ENCODE data around the gene ACER2.

DNA sequence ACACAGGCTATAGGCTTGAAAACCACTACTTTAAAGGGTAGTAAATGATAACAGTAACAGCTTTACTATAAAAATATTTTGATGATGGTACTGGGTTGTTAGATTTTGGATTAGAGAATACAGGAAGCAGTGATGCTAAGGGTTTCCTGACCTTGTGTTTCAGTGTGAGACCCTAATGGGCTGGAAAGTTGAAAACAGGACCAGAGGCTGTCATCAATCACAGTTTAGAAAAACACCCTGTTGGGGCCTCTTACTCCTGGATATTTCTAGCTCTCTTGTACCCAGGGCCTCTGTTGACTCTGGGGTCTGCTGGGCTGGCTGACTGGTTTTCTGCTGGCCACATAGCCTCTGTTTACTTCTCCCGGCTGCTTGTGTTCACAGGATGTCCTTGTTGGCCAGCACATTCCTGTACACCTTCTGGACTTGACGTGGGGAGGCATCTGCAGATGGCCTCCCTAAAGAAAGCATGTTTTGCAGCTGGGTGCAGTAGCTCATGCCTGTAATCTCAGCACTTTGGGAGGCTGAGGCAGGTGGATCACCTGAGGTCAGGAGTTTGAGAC is 21.5 kb downstream of the ACER2 start:
- TF ChIP-seq, protein P1, sequence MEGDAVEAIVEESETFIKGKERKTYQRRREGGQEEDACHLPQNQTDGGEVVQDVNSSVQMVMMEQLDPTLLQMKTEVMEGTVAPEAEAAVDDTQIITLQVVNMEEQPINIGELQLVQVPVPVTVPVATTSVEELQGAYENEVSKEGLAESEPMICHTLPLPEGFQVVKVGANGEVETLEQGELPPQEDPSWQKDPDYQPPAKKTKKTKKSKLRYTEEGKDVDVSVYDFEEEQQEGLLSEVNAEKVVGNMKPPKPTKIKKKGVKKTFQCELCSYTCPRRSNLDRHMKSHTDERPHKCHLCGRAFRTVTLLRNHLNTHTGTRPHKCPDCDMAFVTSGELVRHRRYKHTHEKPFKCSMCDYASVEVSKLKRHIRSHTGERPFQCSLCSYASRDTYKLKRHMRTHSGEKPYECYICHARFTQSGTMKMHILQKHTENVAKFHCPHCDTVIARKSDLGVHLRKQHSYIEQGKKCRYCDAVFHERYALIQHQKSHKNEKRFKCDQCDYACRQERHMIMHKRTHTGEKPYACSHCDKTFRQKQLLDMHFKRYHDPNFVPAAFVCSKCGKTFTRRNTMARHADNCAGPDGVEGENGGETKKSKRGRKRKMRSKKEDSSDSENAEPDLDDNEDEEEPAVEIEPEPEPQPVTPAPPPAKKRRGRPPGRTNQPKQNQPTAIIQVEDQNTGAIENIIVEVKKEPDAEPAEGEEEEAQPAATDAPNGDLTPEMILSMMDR (IDR thresholded peaks at IDR 0.05): no peak
- TF ChIP-seq POLR2A (IDR thresholded peaks at IDR 0.05; ENCODE audit: low read depth) (no peak), EP300 (IDR thresholded peaks at IDR 0.05) (no peak)

Measured in esophagus muscularis mucosa (tissue), 4 donors.